D721Med (cell line): ENCODE data around the gene NUP214.

Source experiments
- DNase-seq: peaks from one replicate; pipeline ENCODE4 v3.0.0; 2011; ENCODE audit warnings: low spot score; ENCODE audit not compliant: insufficient read length
- FAIRE-seq: peaks from 2 replicates; lab custom pipeline; 2011; peaks lifted over from hg19 to GRCh38; lab: Jason Lieb, UNC
- TF ChIP-seq, protein P1 (sequence below): IDR thresholded peaks from 2 replicates; pipeline ENCODE4 v1.5.1; 2012; ENCODE audit warnings: mild to moderate bottlenecking, control low read depth; ENCODE audit not compliant: insufficient read depth; ENCODE audit errors: missing control alignments

The NUP214 gene

DNA sequence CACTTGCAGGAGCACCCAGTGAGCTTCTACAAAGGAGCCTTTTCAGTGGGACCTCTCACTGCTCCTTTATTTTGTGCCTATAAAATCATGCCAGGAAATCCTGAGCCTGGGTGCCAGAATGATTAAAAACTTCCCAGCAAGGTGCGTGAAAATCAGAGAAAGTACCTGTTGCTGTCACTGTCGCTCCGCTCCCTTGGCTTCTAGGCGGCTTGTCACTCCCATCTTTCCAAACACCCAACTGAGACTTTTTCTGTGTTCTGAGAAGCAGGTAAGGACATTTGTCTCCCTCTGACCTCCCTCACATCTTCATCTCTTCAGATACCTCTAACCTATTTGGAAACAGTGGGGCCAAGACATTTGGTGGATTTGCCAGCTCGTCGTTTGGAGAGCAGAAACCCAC is 97.1 kb downstream of the NUP214 start:
- TF ChIP-seq, protein P1, sequence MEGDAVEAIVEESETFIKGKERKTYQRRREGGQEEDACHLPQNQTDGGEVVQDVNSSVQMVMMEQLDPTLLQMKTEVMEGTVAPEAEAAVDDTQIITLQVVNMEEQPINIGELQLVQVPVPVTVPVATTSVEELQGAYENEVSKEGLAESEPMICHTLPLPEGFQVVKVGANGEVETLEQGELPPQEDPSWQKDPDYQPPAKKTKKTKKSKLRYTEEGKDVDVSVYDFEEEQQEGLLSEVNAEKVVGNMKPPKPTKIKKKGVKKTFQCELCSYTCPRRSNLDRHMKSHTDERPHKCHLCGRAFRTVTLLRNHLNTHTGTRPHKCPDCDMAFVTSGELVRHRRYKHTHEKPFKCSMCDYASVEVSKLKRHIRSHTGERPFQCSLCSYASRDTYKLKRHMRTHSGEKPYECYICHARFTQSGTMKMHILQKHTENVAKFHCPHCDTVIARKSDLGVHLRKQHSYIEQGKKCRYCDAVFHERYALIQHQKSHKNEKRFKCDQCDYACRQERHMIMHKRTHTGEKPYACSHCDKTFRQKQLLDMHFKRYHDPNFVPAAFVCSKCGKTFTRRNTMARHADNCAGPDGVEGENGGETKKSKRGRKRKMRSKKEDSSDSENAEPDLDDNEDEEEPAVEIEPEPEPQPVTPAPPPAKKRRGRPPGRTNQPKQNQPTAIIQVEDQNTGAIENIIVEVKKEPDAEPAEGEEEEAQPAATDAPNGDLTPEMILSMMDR = no peak
- FAIRE-seq (no peak), DNase-seq (no peak)

DNA sequence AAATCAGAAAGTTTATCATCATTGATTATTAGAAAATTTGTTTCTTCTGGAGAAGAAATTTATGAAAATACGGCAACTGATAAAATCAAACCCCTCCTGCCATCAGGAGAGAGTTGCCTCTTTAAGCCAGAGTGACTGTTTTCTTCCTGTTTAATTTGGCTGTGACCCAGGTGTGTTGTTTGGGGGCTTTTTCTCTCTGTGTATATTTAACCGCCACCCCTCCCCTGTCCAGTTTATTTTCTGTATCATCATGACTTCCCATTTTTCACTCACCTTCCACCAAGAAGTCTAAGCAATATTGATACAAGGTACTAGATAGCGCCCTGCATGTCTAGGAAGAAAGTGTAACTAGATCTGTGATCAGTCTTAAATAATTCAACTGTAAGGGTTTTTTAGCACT is 100.8 kb downstream of the NUP214 start:
- FAIRE-seq (no peak), DNase-seq (no peak)
- TF ChIP-seq, protein P1 = no peak

DNA sequence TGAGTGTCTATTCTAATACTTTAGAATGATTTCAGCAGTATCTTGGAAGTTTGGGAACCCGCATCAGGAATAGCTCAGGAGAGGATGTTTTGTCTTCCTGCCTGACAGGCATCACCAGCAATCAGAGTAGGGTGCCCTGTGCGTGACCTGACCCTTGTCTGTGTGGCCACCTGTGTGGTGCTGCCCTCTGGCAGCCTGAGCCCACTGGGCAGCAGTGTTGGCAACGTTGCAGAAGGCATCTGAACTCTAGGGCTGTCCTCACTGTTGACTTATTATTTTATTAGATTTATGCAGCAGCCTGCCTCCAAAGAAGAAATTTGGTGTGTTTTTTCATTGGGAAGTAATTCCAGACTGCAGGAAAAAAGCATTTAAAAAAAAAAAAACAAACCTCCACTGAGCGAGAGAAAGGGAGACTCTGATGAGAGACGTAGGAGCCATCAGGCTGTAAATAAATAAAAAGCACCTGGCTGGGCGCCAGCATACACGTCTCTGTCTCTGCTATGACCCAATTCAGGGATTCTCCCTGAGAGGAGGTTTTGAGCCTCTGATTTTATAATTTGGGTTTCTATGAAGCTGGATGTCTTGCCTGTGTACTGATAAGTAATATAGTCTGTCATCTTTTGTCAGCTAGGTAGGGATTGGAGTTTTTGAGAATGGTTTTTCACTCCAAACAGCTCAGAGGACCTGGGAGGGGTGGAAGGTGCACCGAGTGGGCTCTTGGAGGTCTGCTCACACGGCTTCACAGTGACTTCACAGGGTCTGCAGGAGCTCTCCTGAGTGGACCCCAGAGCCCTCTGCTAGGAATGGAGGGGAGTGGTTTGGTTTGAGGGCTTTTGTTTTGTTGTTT is 101.9 kb downstream of the NUP214 start:
- no peak for FAIRE-seq
- DNase-seq = no peak
- TF ChIP-seq, protein P1 = no peak

DNA sequence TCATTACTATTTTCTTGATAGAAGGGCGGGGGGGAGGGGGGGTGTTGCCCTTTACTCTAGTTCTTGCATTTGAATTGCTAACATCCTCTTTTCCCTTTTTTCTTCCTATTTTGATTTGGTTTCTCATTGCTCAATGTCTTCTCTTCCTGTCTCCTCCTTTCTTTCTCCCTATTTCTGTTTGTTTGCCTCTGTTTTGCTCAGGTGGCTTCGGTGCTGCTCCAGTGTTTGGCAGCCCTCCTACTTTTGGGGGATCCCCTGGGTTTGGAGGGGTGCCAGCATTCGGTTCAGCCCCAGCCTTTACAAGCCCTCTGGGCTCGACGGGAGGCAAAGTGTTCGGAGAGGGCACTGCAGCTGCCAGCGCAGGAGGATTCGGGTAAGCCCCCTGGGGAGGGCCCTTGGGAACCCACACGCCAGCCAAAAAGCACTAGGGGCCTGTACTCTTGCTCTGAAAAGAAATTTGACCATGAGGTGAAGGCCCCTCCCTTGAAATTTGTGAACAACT is 102.6 kb downstream of the NUP214 start:
- DNase-seq = no peak
- no peak for FAIRE-seq
- TF ChIP-seq, protein P1 = no peak

DNA sequence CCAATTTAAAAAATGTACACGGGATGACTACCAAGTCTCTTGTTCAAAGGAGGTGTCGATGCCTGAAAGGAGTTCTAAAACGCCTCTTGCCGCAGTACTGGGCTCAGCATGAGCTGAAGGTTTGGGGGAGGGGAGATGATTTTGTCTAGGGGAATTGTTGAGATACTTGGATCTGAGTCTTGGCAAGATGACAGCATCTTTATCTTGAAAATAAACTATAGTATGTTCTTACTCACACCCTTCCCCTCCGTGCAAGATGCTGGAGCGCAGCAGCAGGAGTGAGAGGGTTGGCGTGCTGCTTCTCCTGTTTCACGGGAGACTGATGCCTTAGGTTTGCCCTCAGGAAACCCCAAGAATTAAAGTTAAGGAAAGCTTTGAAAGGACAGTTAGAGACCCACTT is 103.6 kb downstream of the NUP214 start:
- no peak for FAIRE-seq
- TF ChIP-seq, protein P1 = no peak
- DNase-seq = no peak

DNA sequence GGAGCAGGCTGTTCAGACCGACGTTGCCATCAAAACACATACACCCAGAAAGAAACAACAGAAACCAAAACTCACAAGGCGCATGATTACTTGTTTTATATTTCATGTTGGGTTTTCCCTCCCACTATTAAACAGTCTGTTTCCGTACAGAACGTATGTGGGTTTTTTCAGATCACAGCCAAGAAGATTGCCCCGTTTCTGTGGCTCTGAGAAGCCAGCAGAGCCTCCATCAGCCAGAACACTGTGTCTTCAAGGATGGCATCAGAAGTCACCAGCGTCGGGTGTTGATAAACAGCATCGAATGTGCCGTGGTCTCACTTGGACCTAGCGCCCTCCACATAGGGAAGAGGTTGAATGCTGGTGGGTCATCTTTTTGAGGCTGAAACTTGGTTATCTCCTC is 108.2 kb downstream of the NUP214 start:
- no peak for DNase-seq
- FAIRE-seq = no peak
- TF ChIP-seq, protein P1 = no peak

DNA sequence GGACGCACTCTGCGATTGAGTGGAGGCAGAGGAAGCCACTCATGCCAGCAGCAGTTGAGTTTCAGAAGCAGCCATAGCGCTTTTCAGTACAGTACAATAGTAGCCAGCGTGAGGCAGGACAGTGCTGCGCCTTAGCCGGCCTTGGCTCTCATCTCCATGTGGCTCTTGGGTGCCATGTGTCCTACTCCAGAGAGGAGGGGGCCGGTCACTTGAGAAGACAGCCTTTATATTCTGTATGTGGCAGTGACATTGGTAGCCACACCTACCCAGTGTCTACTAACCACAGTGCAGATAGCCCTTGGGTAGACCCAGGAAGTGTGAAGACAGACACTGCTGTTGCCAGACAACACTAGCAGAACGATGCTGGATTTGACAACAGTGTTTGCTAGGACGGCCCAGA is 108.6 kb downstream of the NUP214 start:
- DNase-seq = no peak
- no peak for FAIRE-seq
- TF ChIP-seq, protein P1 = no peak
